Lung (tissue), 12 donors: ENCODE results near the gene COMMD9. TPM values are rescaled to one million over a fixed set of nuclear protein-coding genes. Genes with fewer than 3 reads are reported as not detected.
"Not testable (repeated sequence)": the region's sequence is repeated elsewhere in the genome, so short reads cannot be mapped to it uniquely, and the experiment has no call there.

ENCODE experiments used
- ATAC-seq: fragments of 200-7000 bp; cut with Tn5 transposase; one replicate; pipeline ENCODE4 v1.9.1; 2020; ENCODE audit warnings: moderate number of reproducible peaks; ENCODE audit not compliant: insufficient read depth, low FRiP score
- DNase-seq, 3 donors: peaks; one replicate each; pipeline ENCODE4 v3.0.0-alpha.2; 2013 to 2017
- H3K27ac ChIP-seq, 2 donors: one replicate each; pipeline ENCODE4 v1.5.1; 2013; ENCODE audit warnings: mild to moderate bottlenecking in 2 of 2, moderate library complexity in 2 of 2, control low read depth in 1 of 2, inconsistent platforms in 1 of 2, low read depth in 1 of 2, low read length in 1 of 2
- H3K27me3 ChIP-seq, 3 donors: one replicate each; pipeline ENCODE4 v1.5.1; 2013; ENCODE audit warnings: low read length in 2 of 3; ENCODE audit not compliant: control insufficient read depth in 3 of 3, insufficient read depth in 3 of 3
- H3K36me3 ChIP-seq, 4 donors: one replicate each; pipeline ENCODE4 v1.5.1; 2013; ENCODE audit warnings: low read length in 4 of 4, mild to moderate bottlenecking in 1 of 4, moderate library complexity in 1 of 4; ENCODE audit not compliant: control insufficient read depth in 4 of 4, insufficient read depth in 4 of 4
- H3K4me1 ChIP-seq, 5 donors: one replicate each; pipeline ENCODE4 v1.5.1; 2013; ENCODE audit warnings: low read length in 5 of 5, mild to moderate bottlenecking in 2 of 5, moderate library complexity in 1 of 5; ENCODE audit not compliant: control insufficient read depth in 5 of 5, insufficient read depth in 5 of 5
- H3K4me3 ChIP-seq: one replicate; pipeline ENCODE4 v1.5.1; 2013; ENCODE audit warnings: mild to moderate bottlenecking, control low read depth, moderate library complexity
- H3K9ac ChIP-seq, 2 donors: one replicate each; pipeline ENCODE4 v1.5.1; 2013; ENCODE audit warnings: low read length in 2 of 2, control low read depth in 1 of 2; ENCODE audit not compliant: insufficient read depth in 1 of 2
- H3K9me3 ChIP-seq, 4 donors: one replicate each; pipeline ENCODE4 v1.5.1; 2013; ENCODE audit warnings: low read length in 3 of 4, mild to moderate bottlenecking in 1 of 4, moderate library complexity in 1 of 4; ENCODE audit not compliant: control insufficient read depth in 4 of 4, insufficient read depth in 3 of 4
- CTCF ChIP-seq: IDR thresholded peaks from 2 replicates; pipeline ENCODE4 v1.5.1; 2012; ENCODE audit warnings: mild to moderate bottlenecking; ENCODE audit errors: control extremely low read depth, extremely low read depth
- WGBS, 2 donors: extraction: QIAGEN DNeasy Blood & Tissue Kit; methylation state at CpG; one replicate each; pipeline ENCODE4 v1.1.7; 2013; 5-methylcytosine and 5-hydroxymethylcytosine counted together
- polyA plus RNA-seq, 2 donors: library from polyadenylated mRNA; stranded (reverse); fragments of 200-250 nt; gene quantifications; one replicate each; pipeline ENCODE4 v1.2.1, GENCODE V29; 2013
- total RNA-seq, 2 donors: library from RNA; depleted of rRNA in 1 of 2; stranded (reverse); fragments of >200 nt in 1 of 2; gene quantifications; one replicate each; pipeline ENCODE4 v1.2.1, GENCODE V29; 2014 to 2021
- donor health status: control.
- donor health status: control.
- donor health status: Bipolar disorder and iron deficiency.
- donor health status: healthy.
- donor health status: DM: yes; HTN: yes; CAD: no.

COMMD9 gene
- total and polyA plus RNA-seq, 4 donors: 41.8 to 66.8 (median 44.6) TPM

GRCh38 chr11:36330411-36330810, 41.2 kb upstream of the COMMD9 start:
- Histone ChIP-seq H3K9me3 (no peaks in the 10 kb centered on the region), H3K4me1 (no peaks in the 10 kb centered on the region), H3K27me3 (no peaks in the 10 kb centered on the region), H3K27ac (no peak overlapping the region), H3K9ac (no peak overlapping the region), H3K4me3 (no peak overlapping the region), H3K36me3 (no peaks in the 10 kb centered on the region)
- no peak for TF ChIP-seq CTCF
- no peak for DNase-seq
- WGBS, 2 donors: 83 to 92% methylated on average over 2 of the region's 2 CpGs
- no peak for ATAC-seq

GRCh38 chr11:36328966-36329673, 39.9 kb upstream of the COMMD9 start:
- Histone ChIP-seq H3K4me3 (no peak overlapping the region), H3K9ac (no peak overlapping the region), H3K36me3 (no peaks in the 10 kb centered on the region), H3K9me3 (no peaks in the 10 kb centered on the region), H3K4me1 (no peaks in the 10 kb centered on the region), H3K27ac (no peak overlapping the region), H3K27me3 (no peaks in the 10 kb centered on the region)
- ATAC-seq (no peak), DNase-seq (no peak)
- TF ChIP-seq CTCF: no peak
- WGBS, 2 donors: 84 to 86% methylated on average over 2 of the region's 2 CpGs

- Histone ChIP-seq H3K27ac (no peak overlapping the region), H3K4me3 (no peak overlapping the region), H3K27me3 (no peaks in the 10 kb centered on the region), H3K9ac (no peak overlapping the region), H3K36me3 (no peaks in the 10 kb centered on the region), H3K4me1 (no peaks in the 10 kb centered on the region), H3K9me3 (no peaks in the 10 kb centered on the region)
- TF ChIP-seq CTCF: no peak
- no peak for ATAC-seq
- WGBS, 2 donors: 46 to 49% methylated on average over 3 of the region's 3 CpGs
- no peak for DNase-seq
Measured at GRCh38 chr11:36326524-36327419, 37.5 kb upstream of the COMMD9 start.

- H3K9ac ChIP-seq, ATAC-seq, H3K27ac ChIP-seq, H3K4me3 ChIP-seq, H3K4me1 ChIP-seq, H3K27me3 ChIP-seq, DNase-seq, H3K9me3 ChIP-seq, H3K36me3 ChIP-seq: not testable (repeated sequence)
- WGBS, 2 donors: 89 to 93% methylated on average over 5 of the region's 5 CpGs
Measured at GRCh38 chr11:36325403-36325802, 36.2 kb upstream of the COMMD9 start.

- H3K4me3 ChIP-seq, ATAC-seq, H3K27me3 ChIP-seq, H3K4me1 ChIP-seq, H3K9me3 ChIP-seq, H3K27ac ChIP-seq, H3K9ac ChIP-seq, DNase-seq, H3K36me3 ChIP-seq: not testable (repeated sequence)
- WGBS, 2 donors: 96 to 97% methylated on average over 15 of the region's 15 CpGs
Measured at GRCh38 chr11:36324956-36325355, 35.7 kb upstream of the COMMD9 start.
